Peyer's patch (tissue), 4 donors: Measurements from ENCODE around the gene SERPINB8.

ENCODE experiments used
- POLR2A ChIP-seq, 2 donors: fragments of 450-650 bp; IDR thresholded peaks; one replicate each; pipeline ENCODE4 v1.5.1; 2017; ENCODE audit warnings: antibody characterized with exemption in 2 of 2, mild to moderate bottlenecking in 2 of 2, moderate library complexity in 2 of 2
- TF ChIP-seq, protein P1 (sequence below), 6 experiments: fragments of 450-650 bp in 4 of 6; fragments of 200-600 bp in 2 of 6; sonication (generic) in 1 of 6; IDR thresholded peaks; one replicate each; pipeline ENCODE4 v1.5.1; 2017 to 2019; ENCODE audit warnings: antibody characterized with exemption in 6 of 6, mild to moderate bottlenecking in 3 of 6, moderate library complexity in 1 of 6

DNA sequence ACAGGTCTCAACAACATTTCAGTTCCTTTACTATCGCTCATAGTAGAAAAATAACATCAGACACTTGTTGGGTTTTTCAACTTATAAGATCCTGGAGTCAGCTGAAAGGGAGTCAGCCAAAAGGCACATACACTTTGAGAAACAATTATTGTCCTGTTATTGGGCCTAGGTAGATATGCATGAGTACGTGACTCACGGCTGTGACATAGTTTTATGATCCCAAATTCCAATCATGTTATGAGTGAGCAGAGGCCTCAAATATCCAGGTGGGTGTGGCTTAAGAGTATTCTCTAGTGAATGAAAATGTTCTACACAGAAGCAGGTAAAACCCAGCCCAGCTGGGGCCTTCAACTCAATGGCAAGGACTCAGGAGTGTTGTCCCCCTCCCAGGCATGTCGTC is 27.2 kb downstream of the SERPINB8 start:
- TF ChIP-seq POLR2A (IDR thresholded peaks at IDR 0.05) = no peak
- TF ChIP-seq, protein P1, sequence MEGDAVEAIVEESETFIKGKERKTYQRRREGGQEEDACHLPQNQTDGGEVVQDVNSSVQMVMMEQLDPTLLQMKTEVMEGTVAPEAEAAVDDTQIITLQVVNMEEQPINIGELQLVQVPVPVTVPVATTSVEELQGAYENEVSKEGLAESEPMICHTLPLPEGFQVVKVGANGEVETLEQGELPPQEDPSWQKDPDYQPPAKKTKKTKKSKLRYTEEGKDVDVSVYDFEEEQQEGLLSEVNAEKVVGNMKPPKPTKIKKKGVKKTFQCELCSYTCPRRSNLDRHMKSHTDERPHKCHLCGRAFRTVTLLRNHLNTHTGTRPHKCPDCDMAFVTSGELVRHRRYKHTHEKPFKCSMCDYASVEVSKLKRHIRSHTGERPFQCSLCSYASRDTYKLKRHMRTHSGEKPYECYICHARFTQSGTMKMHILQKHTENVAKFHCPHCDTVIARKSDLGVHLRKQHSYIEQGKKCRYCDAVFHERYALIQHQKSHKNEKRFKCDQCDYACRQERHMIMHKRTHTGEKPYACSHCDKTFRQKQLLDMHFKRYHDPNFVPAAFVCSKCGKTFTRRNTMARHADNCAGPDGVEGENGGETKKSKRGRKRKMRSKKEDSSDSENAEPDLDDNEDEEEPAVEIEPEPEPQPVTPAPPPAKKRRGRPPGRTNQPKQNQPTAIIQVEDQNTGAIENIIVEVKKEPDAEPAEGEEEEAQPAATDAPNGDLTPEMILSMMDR (IDR thresholded peaks at IDR 0.05) = no peak
